GM21737 (cell line): ENCODE data around the gene SLC10A3.

Source experiments
- ATAC-seq: cut with Tn5 transposase; IDR thresholded peaks from one replicate; pipeline ENCODE4 v1.9.1; 2021; ENCODE audit warnings: mild to moderate bottlenecking, moderate library complexity; ENCODE audit not compliant: unreplicated experiment

The SLC10A3 gene

GRCh38 chrX:154441984-154442707 is 48.3 kb downstream of the SLC10A3 start:
- ATAC-seq, result no peak

GRCh38 chrX:154441564-154441963 is 48.9 kb downstream of the SLC10A3 start:
- ATAC-seq, result no peak

- ATAC-seq, result no peak
Observed at GRCh38 chrX:154440623-154441357, 49.6 kb downstream of the SLC10A3 start.

- ATAC-seq, result no peak
Observed at GRCh38 chrX:154439841-154440240, 50.6 kb downstream of the SLC10A3 start.

- ATAC-seq, result no peak
Observed at GRCh38 chrX:154437971-154438893, 52.2 kb downstream of the SLC10A3 start.
